ENCODE data around the gene STK4.

The STK4 gene

GRCh38 chr20:45091366-45091765, 125.1 kb downstream of the STK4 start:
- no peak for DNase-seq

- no peak for DNase-seq
Observed at GRCh38 chr20:45092898-45093297, 126.6 kb downstream of the STK4 start.

GRCh38 chr20:45094201-45094600, 127.9 kb downstream of the STK4 start:
- DNase-seq, result no peak

GRCh38 chr20:45094864-45095574, 128.7 kb downstream of the STK4 start:
- DNase-seq, result no peak

- DNase-seq, result peak; percentile 75
Observed at GRCh38 chr20:45095805-45096238, 129.5 kb downstream of the STK4 start.

GRCh38 chr20:45096781-45097180, 130.5 kb downstream of the STK4 start:
- DNase-seq, result no peak

GRCh38 chr20:45097485-45098102, 131.3 kb downstream of the STK4 start:
- DNase-seq, result no peak

GRCh38 chr20:45098103-45098773, 131.9 kb downstream of the STK4 start:
- DNase-seq, result no peak

- peak; percentile 35 for DNase-seq
Observed at GRCh38 chr20:45100563-45101245, 134.4 kb downstream of the STK4 start, which contains the start of gene KCNS1. KCNS1 (minus strand) TSS chr20:45101127; CDS start chr20:45099236, 1,891 bp downstream.

- DNase-seq, result no peak
Observed at GRCh38 chr20:45101333-45101850, 135.1 kb downstream of the STK4 start.

- no peak for DNase-seq
Observed at GRCh38 chr20:45103072-45103471, 136.8 kb downstream of the STK4 start.

GRCh38 chr20:45104786-45105185, 138.5 kb downstream of the STK4 start:
- peak; percentile 85 for DNase-seq

- DNase-seq, result no peak
Observed at GRCh38 chr20:45105317-45105716, 139.0 kb downstream of the STK4 start.

GRCh38 chr20:45109634-45110033, 143.3 kb downstream of the STK4 start:
- DNase-seq, result no peak

- DNase-seq, result no peak
Observed at GRCh38 chr20:45110301-45110700, 144.0 kb downstream of the STK4 start.

GRCh38 chr20:45111285-45111684, 145.0 kb downstream of the STK4 start:
- DNase-seq, result no peak

- DNase-seq, result no peak
Observed at GRCh38 chr20:45111799-45112471, 145.6 kb downstream of the STK4 start.

GRCh38 chr20:45112754-45113153, 146.4 kb downstream of the STK4 start:
- DNase-seq, result no peak

- DNase-seq, result no peak
Observed at GRCh38 chr20:45113865-45114264, 147.6 kb downstream of the STK4 start.

- DNase-seq, result no peak
Observed at GRCh38 chr20:45114465-45115385, 148.4 kb downstream of the STK4 start, which contains the start of gene WFDC5. WFDC5 (minus strand) TSS chr20:45115174; CDS start chr20:45115083, 91 bp downstream.

- DNase-seq, result no peak
Observed at GRCh38 chr20:45115386-45115774, 149.1 kb downstream of the STK4 start.

Measured in EL (cell line).